ENCODE results near the gene EFNA5.

DNA sequence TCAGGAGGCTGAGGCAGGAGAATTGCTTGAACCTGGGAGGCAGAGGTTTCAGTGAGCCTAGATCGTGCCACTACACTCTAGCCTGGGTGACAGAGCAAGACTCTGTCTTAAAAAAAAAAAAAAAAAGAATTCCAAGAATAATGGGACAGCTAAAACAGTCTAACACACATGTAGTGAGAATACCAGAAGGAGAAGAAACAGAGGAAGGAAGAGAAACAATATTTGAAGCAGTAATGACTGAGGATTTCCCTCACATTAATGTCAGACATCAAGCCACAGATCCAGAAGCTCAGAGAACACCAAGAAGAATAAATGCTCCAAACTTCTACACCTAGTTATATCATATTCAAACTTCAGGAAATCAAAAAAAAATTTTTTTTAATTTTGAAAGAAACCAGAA, 47.1 kb upstream of the EFNA5 start:
- TF ChIP-seq, protein P1, sequence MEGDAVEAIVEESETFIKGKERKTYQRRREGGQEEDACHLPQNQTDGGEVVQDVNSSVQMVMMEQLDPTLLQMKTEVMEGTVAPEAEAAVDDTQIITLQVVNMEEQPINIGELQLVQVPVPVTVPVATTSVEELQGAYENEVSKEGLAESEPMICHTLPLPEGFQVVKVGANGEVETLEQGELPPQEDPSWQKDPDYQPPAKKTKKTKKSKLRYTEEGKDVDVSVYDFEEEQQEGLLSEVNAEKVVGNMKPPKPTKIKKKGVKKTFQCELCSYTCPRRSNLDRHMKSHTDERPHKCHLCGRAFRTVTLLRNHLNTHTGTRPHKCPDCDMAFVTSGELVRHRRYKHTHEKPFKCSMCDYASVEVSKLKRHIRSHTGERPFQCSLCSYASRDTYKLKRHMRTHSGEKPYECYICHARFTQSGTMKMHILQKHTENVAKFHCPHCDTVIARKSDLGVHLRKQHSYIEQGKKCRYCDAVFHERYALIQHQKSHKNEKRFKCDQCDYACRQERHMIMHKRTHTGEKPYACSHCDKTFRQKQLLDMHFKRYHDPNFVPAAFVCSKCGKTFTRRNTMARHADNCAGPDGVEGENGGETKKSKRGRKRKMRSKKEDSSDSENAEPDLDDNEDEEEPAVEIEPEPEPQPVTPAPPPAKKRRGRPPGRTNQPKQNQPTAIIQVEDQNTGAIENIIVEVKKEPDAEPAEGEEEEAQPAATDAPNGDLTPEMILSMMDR (IDR thresholded peaks at IDR 0.05): no peak
- TF ChIP-seq POLR2A (IDR thresholded peaks at IDR 0.05): no peak
